ENCODE measurements around the gene DENND4A.
"Not testable (repeated sequence)": the region's sequence is repeated elsewhere in the genome, so short reads cannot be mapped to it uniquely, and the experiment has no call there.

Gene DENND4A

DNA sequence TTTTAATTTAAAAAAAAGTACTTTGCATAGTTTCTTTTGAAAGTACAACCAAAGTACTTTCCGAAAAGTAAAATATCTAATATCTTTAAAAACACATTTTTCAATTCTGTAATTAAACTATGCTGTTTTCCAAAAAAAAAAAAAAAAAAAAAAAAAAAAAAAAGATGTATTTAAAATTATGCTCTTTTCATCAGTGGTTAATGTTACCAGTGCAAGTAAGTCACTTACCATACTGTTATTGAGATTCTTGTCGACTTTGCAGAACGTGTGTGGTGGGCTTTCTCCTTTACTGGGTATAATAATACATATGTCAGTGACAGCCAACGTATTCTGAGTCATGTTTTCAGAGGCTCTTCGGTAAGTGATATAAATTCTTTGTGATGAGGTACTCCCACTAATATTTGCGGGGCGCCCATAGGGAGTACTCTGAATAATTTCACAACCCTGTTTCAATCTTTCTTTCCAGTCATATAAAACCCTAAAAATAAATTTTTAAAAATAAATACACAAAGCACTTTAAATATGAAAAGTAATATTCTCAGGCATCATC, 39.9 kb downstream of the DENND4A start:
- DNase-seq, result no peak

DNA sequence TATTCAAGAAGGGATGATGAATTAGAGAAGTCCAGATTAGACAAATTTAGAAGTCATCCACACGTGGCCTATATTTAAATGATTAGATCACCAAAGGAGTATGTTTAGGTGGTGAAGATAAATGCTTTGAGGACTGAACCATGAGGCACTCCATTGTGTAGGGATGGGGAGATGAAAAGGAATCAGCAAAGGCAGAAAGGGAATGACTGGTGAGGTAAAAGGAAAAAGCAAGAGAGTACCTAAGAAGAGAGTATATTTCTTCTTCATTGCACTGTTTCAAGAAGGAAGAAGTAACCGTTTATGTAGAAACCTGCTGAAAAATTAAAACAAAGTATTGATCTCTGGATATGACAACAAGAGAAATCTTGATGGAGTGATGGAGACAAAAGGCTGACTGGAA, 40.7 kb downstream of the DENND4A start:
- DNase-seq, result no peak

DNA sequence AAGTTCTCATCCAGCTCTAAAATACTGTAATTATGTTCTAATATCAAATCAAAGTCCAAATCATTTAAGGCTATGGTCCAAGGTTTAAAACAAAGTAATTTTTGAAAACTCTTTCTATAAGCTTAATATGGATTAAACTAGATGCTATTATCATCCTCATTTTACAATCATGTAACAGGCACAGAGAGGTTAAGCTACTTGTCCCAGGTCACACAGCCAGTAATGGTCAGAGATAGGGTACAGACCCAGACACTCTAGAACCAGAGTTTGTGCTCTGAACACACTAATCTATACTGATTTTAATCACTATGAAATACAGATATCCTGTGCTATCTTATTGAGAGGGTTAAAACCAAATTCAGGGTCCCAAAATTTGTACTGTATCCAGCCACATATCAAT, 44.8 kb downstream of the DENND4A start:
- no peak for DNase-seq

DNA sequence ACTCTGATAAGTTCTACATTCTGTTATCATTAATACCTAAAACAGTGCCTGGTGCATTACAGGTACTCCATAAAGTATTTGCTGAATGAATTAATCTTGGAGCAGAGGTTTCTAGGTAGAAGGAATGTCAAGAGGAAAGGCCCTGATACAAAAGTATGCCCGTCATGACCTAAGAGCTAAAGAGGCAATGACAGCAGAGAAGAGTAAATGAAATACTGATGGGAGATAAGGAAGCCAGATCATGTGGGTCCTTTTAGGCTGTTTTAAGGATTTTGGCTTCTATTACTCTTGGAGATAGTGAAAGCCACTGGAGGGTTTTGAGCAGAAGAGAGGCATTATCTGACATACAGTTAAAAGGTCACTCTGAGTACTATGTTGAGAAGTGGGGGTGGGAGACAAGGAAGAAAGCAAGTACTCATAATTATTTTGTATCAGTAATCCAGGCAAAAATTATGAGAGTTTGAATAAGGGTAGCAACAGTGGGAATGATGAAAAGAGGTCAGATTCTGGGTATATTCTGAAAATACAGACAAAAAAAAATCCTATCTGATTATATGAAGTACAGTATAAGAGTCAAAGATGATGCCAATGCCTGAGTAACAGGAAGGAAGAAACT, 48.3 kb downstream of the DENND4A start:
- DNase-seq, result no peak

DNA sequence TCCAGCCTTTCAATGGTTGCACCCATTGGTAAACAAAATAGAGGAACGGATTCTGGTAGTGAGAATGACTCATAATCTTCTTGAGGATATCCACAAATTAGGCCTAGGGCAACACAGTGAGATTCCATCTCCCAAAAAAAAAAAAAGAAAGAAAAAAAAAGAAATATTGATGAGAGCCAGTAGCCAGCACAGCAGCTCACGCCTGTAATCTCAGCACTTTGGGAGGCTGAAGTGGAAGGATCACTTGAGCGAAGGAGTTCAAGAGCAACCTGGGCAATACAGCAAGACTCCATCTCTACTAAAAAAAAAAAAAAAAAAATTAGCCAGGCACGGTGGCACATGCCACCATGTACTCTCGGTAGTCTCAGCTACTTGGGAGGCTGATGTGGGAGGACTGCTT, 51.9 kb downstream of the DENND4A start:
- no peak for DNase-seq

DNA sequence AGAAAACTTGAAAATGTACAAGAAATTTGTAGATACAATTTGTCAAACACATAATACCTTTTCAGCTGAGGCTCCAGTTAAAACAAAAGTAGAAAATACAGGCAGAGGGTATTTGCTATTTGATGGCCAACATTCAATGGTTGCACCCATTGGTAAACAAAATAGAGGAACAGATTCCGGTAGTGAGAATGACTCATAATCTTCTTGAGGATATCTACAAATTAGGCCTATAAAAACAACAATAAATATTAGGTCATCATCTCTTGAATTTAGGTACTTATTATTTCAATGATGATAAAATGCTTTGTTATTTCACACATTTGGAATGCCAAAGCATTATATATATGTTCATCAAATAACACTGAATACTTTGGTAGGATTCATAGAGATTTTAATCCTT, 53.4 kb downstream of the DENND4A start:
- no peak for DNase-seq

DNA sequence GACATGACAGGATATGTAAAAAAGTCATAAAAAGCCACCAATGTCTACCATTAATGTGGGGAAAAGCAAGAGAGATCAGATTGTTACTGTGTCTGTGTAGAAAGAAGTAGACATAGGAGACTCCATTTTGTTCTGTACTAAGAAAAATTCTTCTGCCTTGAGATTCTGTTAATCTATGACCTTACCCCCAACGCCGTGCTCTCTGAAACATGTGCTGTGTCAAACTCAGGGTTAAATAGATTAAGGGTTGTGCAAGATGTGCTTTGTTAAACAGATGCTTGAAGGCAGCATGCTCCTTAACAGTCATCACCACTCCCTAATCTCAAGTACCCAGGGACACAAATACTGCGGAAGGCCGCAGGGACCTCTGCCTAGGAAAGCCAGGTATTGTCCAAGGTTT, 58.5 kb downstream of the DENND4A start:
- DNase-seq, result not testable (repeated sequence)

DNA sequence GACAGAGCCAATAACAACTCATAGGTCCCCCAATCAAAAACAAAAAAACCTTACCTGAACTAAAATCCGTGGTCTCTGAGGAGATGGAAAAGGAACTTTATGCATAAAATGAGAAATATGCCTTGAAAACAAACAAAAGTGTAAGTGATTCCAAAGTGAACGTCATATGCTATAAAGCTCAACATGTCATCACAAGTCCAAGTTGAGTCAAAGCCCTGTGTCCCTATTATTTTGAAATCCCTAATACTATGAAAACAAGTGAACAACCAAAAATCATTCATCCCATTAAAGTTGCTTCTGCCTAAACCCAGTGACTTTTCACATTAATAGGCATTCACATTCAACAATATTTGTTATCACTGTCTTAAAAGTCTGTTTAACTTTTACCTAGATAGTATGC, 59.4 kb downstream of the DENND4A start:
- DNase-seq, result no peak

DNA sequence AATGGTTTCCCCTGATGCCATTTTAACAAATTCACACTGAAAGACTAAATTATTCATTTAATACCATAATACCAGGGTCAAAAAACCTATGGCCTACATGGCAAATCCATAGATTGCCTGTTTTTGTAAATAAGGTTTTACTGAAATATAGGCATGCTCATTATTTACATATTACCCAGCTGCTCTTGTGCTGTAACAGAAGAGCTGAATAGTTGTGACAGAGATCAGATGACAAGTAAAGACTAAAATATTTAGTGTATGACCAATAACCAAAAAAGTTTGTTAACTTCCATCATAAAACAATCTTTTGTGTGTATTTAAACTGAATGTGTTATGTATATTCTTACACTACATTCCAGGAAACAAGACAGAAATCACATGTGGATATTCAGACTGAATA, 60.2 kb downstream of the DENND4A start:
- DNase-seq, result no peak

DNA sequence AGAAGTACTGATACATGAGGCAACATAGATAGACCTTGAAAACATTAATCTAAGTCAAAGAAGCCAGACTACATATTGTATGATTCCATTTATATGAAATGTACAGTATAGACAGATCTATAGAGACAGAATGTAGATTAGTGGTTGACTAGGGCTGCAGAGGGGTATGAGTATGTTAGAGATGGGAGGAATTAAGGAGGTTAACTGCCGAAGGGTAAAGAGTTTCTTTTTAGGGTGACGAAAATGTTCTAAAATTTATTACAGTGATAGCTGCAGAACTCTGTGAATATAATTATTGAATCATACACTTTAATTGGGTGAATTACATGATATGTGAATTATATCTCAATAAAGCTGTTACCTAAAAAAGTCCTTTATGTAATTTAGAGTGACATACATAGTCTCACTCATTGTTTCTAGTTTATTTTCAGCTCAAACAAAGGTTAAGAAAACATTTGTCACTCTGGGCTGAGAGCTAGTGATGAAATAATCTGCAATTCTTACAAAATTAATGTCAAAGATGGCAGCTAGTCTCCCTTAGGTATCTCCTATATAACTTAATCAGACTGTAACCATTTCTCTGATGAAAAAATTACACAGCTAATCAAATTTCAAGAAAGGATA, 61.4 kb downstream of the DENND4A start:
- DNase-seq, result no peak

DNA sequence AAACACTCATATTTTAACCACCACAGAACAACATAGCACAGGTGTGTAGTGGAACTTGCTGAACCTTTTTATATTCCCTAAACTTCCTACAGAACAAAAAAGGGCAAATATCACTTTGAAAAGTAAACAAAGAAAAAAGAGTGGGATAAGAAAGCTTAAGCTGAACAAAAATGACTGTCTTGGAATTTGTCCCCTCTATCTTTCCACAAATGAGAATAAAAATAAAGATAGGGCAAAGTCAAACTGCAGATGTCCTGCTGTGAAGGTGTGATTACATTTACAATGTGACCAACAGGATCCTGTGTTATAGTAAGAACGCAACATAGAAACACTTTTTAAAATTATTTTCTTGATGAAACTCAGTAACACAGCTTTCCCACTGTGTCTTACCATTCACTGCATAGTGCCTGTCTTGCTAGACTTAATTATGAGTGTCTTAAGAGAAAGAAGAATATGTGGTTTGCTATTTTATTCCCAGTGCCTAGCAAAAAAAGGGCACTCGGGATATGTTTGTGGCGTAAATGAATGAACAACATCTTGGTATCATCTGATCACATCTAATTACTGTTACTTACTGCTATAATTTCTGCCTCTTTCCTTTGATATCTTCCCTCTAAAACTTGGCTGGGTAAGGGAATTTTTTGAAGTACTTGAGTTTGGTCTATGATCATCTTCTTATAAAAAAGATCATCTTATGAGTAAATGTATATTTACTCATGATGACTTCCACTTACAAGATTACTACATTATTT, 67.5 kb downstream of the DENND4A start:
- DNase-seq, result no peak

DNA sequence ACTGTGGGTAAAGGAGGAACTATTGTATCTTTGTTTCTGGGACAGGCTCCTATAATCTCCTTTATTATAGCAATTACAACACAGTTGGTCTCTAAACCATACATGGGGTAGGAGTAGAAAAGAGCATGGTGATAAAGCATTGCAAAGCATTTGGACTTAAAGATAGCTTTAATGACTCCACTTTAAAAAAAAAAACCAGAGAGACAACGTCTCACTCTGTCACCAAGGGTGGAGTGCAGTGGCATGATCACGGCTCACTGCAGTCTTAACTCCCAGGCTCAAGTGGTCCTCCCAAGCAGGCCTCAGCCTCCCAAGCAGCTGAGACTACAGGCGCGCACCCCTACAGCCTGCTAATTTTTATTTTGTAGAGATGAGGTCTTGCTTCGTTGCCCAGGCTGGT, 68.2 kb downstream of the DENND4A start:
- no peak for DNase-seq

DNA sequence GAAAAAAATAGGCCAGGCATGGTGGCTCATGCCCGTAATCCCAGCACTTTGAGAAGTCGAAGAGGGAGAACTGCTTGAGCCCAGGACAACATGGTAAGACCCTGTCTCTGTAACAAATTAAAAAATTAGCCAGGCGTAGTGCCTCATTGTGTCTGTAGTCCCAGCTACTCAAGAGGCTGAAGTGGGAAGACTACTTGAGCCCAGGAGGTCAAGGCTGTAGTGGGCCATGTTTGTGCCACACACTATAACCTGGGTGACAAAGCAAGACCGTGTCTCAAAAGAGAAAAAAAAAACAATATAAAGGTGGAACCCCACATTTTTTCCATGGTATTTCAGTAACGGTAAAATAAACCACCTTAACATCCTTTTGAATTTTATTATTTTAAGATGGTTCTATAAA, 69.9 kb downstream of the DENND4A start:
- DNase-seq, result no peak

DNA sequence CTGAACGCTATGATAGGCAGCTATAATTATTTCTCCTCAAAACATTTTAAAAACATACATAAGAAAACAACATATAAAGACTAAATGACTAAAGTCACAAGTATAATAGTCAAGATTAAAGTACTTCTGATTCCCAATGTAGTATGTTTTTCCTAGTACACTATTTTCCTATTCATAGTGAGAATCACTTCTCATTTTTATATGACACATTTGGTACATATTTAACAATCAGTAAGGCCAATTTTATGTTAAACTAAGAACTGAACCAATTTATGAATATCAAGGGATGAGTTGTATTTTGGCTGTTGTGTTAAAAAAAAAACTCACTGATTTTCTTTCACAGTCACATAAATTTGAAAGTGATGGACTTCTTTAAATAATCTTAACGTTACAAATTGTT, 79.7 kb downstream of the DENND4A start:
- no peak for DNase-seq

DNA sequence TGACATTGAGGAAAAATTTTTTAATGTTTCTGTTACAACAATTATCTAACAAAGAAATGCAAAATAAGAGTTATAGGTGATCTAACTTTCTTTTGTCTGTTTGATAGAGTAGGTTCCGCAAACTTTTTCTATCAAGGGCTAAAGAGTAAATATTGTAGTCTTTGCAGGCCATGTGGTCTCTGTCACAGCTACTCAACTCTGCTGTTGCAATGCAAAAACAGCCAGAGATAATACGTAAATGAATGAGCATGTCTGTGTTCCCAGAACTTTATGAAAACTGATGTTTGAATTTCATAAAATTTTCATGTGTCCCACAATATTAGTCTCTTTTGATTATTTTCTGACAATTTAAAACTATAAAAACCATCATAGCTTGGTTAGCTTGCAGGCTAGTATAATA, 97.0 kb downstream of the DENND4A start:
- DNase-seq, result no peak

DNA sequence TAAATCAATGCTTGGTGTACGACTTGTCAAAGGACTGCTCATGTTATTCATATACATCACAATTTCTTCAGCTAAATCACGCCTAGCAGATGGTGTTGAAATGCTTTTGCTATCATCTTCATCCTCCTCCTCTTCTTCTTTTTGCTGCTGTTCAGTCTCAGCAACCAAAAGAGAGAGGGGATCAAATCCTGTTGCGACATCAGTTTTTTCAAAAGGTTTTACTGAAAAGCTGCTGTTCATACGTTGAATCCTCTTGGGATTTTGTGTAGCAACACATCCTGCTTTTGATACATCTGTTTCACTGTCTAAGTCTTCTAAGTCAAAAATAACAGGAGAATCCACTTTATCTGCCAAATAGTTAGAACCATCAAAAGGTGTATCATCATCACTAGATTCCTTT, 101.3 kb downstream of the DENND4A start:
- no peak for DNase-seq

DNA sequence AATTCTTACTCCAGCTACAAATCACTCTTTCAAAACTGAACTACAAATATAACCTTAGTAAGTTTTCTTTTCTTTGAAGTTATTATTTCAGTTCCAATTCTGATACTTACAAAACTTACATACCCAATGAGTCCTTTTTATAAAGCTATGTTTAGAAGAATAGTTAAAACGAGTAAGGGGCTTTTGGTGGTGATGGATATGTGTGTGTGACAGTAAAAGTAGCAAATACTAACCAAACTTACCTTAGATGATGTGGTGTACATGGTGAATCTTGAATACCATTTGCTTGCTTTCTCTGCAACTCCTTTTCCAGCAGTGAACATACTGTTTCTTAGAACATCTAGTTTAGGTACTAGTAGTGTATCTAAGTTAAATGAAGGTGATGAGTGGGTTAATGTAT, 101.9 kb downstream of the DENND4A start:
- DNase-seq, result no peak

DNA sequence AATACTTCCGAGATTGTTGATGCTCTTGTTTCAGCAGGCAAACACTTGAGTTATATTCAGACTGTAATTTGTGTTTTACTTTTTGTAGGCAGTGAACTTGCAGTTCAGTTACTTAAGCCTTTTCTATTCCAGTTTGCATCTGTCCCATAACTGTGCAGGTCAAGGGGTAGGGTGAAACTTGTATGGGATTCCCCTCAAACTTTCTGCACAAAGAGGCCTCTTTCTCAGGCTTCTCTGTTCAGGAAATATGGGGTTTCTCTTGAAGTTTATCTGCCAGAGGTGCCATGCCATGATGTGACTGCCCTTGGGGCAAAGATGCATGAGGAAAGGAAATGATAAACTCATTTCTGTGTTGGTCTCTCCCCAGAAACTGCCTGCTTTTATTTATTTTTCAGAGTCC, 103.6 kb downstream of the DENND4A start:
- no peak for DNase-seq

DNA sequence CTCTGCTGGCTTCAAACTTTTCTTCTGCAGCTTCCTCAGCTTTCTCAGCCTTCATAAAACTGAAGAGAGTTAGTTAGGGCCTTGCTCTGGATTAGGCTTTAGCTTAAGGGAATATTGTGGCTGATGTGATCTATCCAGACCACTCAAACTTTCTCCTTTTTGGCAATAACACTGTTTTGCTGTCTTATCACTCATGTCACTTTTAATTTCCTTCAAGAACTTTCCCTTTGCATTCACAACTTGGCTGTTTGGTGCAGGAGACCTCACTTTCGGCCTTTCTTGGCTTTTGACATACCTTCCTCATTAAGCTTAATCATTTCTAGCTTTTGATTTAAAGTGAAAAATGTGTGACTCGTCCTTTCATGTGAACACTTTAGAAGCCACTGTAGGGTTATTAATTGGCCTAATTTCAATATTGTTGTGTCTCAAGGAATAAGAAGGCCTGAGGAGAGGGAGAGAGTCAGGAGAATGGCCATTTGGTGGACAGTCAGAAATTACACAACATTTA, 109.6 kb downstream of the DENND4A start:
- DNase-seq, result no peak

DNA sequence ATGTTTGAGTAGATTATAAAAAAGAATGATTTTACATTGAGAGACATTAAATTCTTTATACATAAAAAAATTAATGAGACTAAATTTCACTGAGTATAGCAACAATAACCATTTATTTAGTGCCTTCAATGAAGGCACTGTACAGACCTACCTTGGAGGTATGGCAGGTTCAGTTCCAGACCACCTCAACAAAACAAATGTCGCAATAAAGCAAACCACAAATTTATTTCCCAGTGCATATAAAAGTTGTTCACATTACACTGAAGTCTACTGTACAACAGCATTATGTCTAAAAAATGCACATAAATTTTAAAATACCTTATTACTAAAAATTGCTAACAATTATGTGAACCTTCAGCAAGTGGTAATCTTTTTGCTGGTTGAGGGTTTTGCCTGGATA, 111.5 kb downstream of the DENND4A start:
- no peak for DNase-seq

DNA sequence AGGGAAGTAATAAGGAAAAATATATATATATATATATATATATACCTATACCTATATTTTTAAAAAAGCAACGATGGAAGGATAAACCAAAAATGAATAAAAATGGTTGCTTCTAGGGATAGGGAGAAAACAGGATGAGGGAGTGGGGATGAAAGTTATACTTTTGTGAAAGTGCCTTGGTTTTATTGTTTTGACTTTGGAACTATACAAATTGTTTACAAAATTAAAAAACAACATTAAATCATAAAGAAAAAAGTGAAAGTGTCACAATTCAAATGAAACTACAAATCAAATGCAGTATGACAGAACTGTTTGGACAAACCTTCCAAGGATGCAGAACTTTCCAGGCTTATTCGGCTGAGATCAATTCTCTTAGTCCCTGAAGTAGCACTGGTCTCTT, 116.0 kb downstream of the DENND4A start:
- no peak for DNase-seq

DNA sequence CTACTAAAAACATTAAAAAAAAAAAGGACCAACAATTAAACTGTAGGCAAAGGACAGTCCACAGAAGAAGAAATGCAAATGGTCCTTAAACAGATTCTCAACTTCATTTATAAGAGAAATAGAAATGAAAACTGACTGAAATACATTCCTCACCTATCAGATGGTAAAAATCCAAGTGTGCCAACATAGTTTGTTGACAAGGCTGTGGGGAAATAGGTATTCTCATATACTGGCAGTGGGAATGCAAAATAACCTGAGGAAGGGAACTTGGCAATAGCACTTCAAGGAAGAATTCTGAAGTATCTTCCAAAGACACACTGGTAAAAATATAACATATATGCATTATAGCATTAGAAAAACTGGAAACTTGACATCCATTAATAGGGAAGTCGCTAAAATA, 116.5 kb downstream of the DENND4A start:
- DNase-seq, result no peak

DNA sequence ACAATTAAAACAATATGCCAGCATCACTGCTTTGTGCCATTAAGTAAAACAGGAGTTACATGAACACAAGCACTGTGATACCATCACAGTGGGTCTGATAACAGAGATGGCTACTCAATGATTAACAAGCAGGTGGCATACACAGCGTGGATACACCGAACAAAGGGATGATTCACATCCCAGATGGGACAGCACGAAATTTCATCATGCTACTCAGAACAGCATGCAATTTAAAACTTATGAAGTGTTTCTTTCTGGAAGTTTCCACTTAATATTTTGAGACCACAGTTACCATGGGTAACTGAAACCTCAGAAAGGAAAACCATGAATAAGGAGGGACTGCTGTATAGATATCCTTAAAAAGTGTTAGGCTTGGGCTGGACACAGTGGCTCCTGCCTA, 125.8 kb downstream of the DENND4A start:
- no peak for DNase-seq

DNA sequence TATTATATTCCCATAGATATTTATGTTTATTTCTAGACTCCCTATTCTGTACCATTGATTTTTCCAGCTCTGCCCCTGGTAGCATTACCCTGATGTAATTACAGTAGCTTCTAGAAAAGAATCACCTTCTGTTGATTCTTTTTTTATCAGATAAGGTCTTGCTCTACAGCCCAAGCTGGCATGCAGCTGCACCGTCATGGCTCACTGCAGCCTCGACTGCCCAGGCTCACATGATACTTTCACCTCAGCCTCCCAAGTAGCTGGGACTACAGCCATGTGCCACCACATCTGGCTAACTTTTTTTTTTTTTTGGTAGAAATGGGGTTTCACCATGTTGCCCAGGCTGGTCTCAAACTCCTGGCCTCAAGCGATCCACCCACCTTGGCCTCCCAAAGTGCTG, 128.6 kb downstream of the DENND4A start:
- no peak for DNase-seq

Data from NCI-H526 (cell line).